ENCODE data around the gene TMEM229B. TPM values are rescaled to one million over a fixed set of nuclear protein-coding genes. Genes with fewer than 3 reads are reported as not detected.

Gene TMEM229B
- total RNA-seq: 1.7 and 1.8 TPM in 2 replicates

GRCh38 chr14:67487937-67488893, at the start of gene TMEM229B:
TMEM229B (minus strand) TSS chr14:67488721; CDS start chr14:67473923, 14,798 bp downstream.
- Mint-ChIP-seq H3K27ac (peak within 1 kb of the TSS; percentile 81), H3K9me3 (peaks cover 9% of the 10 kb centered on the region), H3K4me3 (peak within 1 kb of the TSS; percentile 82), H3K36me3 (ENCODE audit: low read depth) (peaks cover 12% of the 10 kb centered on the region), H3K27me3 (ENCODE audit: insufficient read depth) (peaks cover 13% of the 10 kb centered on the region), H3K4me1 (ENCODE audit: low read depth) (peaks cover 44% of the 10 kb centered on the region)
- DNase-seq (ENCODE audit: low spot score): peak; percentile 80
- intact Hi-C loops (cut with micrococcal nuclease): loop anchor here (1.0 to 2.0 kb wide), 4 partner anchors 27 to 207 kb away; partner anchors contain the start of genes PLEKHH1 and RDH11

- H3K9me3 Mint-ChIP-seq: no peaks in the 10 kb centered on the region
- no peak for DNase-seq (ENCODE audit: low spot score)
- peaks cover 28% of the 10 kb centered on the region for H3K27me3 Mint-ChIP-seq (ENCODE audit: insufficient read depth)
- no peaks in the 10 kb centered on the region for H3K36me3 Mint-ChIP-seq (ENCODE audit: low read depth)
- H3K4me3 Mint-ChIP-seq: no peak overlapping the region
- peaks cover 8% of the 10 kb centered on the region for H3K4me1 Mint-ChIP-seq (ENCODE audit: low read depth)
- intact Hi-C loops (cut with micrococcal nuclease): no loop called here
- H3K27ac Mint-ChIP-seq: no peak overlapping the region
Measured at GRCh38 chr14:67537736-67538135, 49.2 kb upstream of the TMEM229B start.

- no peak for DNase-seq (ENCODE audit: low spot score)
- Mint-ChIP-seq H3K27me3 (ENCODE audit: insufficient read depth) (peaks cover 31% of the 10 kb centered on the region), H3K27ac (no peak overlapping the region), H3K36me3 (ENCODE audit: low read depth) (no peaks in the 10 kb centered on the region), H3K4me3 (no peak overlapping the region), H3K4me1 (ENCODE audit: low read depth) (no peaks in the 10 kb centered on the region), H3K9me3 (no peaks in the 10 kb centered on the region)
- intact Hi-C loops (cut with micrococcal nuclease): no loop called here
Measured at GRCh38 chr14:67536087-67536486, 47.6 kb upstream of the TMEM229B start.

GRCh38 chr14:67533754-67534085, 45.2 kb upstream of the TMEM229B start:
- Mint-ChIP-seq H3K9me3 (no peaks in the 10 kb centered on the region), H3K4me1 (ENCODE audit: low read depth) (no peaks in the 10 kb centered on the region), H3K27ac (no peak overlapping the region), H3K4me3 (peak overlapping the region; percentile 75), H3K27me3 (ENCODE audit: insufficient read depth) (peaks cover 47% of the 10 kb centered on the region), H3K36me3 (ENCODE audit: low read depth) (no peaks in the 10 kb centered on the region)
- intact Hi-C loops (cut with micrococcal nuclease): loop anchor here (1.0 to 2.0 kb wide), 2 partner anchors 19 to 45 kb away; partner anchors contain the start of gene TMEM229B
- DNase-seq (ENCODE audit: low spot score): no peak

- Mint-ChIP-seq H3K27ac (no peak within 1 kb of the TSS), H3K36me3 (ENCODE audit: low read depth) (no peaks in the 10 kb centered on the region), H3K4me3 (peak within 1 kb of the TSS; percentile 75), H3K4me1 (ENCODE audit: low read depth) (no peaks in the 10 kb centered on the region), H3K9me3 (no peaks in the 10 kb centered on the region), H3K27me3 (ENCODE audit: insufficient read depth) (peaks cover 51% of the 10 kb centered on the region)
- intact Hi-C loops (cut with micrococcal nuclease): loop anchor here (1.0 to 2.0 kb wide), 2 partner anchors 18 to 45 kb away; partner anchors contain the start of gene TMEM229B
- peak; percentile 58 for DNase-seq (ENCODE audit: low spot score)
Measured at GRCh38 chr14:67532998-67533753, 44.7 kb upstream of the TMEM229B start, which contains the start of gene PLEKHH1. PLEKHH1 (plus strand) TSS chr14:67533290; CDS start chr14:67541868, 8,578 bp downstream.

- no peak for DNase-seq (ENCODE audit: low spot score)
- intact Hi-C loops (cut with micrococcal nuclease): loop anchor here (2.0 kb wide), 1 partner anchor 18 kb away; no protein-coding TSS in a partner anchor
Measured at GRCh38 chr14:67532606-67532997, 44.1 kb upstream of the TMEM229B start.

GRCh38 chr14:67529947-67530935, 41.7 kb upstream of the TMEM229B start:
- Mint-ChIP-seq H3K27me3 (ENCODE audit: insufficient read depth) (peaks cover 77% of the 10 kb centered on the region), H3K9me3 (no peaks in the 10 kb centered on the region), H3K4me1 (ENCODE audit: low read depth) (no peaks in the 10 kb centered on the region), H3K36me3 (ENCODE audit: low read depth) (no peaks in the 10 kb centered on the region), H3K4me3 (no peak overlapping the region), H3K27ac (no peak overlapping the region)
- intact Hi-C loops (cut with micrococcal nuclease): loop anchor here (5.0 kb wide), 1 partner anchor 87 kb away; the partner anchor contains the start of gene ARG2
- DNase-seq (ENCODE audit: low spot score): no peak

More at GRCh38 chr14:67532606-67532997, 44.1 kb upstream of the TMEM229B start:
- no peaks in the 10 kb centered on the region for H3K4me1 Mint-ChIP-seq (ENCODE audit: low read depth)
- H3K27me3 Mint-ChIP-seq (ENCODE audit: insufficient read depth): peaks cover 56% of the 10 kb centered on the region
- H3K9me3 Mint-ChIP-seq: no peaks in the 10 kb centered on the region
- H3K4me3 Mint-ChIP-seq: peak overlapping the region; percentile 66
- H3K27ac Mint-ChIP-seq: no peak overlapping the region
- no peaks in the 10 kb centered on the region for H3K36me3 Mint-ChIP-seq (ENCODE audit: low read depth)

- intact Hi-C loops (cut with micrococcal nuclease): loop anchor here (5.0 kb wide), 1 partner anchor 89 kb away; the partner anchor contains the start of gene ARG2
- no peak overlapping the region for H3K27ac Mint-ChIP-seq
- DNase-seq (ENCODE audit: low spot score): no peak
- no peak overlapping the region for H3K4me3 Mint-ChIP-seq
- no peaks in the 10 kb centered on the region for H3K9me3 Mint-ChIP-seq
- H3K36me3 Mint-ChIP-seq (ENCODE audit: low read depth): no peaks in the 10 kb centered on the region
- no peaks in the 10 kb centered on the region for H3K4me1 Mint-ChIP-seq (ENCODE audit: low read depth)
- H3K27me3 Mint-ChIP-seq (ENCODE audit: insufficient read depth): peaks cover 78% of the 10 kb centered on the region
Measured at GRCh38 chr14:67528276-67528675, 39.8 kb upstream of the TMEM229B start.

GRCh38 chr14:67527756-67528155, 39.2 kb upstream of the TMEM229B start:
- H3K4me1 Mint-ChIP-seq (ENCODE audit: low read depth): no peaks in the 10 kb centered on the region
- no peaks in the 10 kb centered on the region for H3K36me3 Mint-ChIP-seq (ENCODE audit: low read depth)
- no peak for DNase-seq (ENCODE audit: low spot score)
- H3K4me3 Mint-ChIP-seq: no peak overlapping the region
- H3K9me3 Mint-ChIP-seq: no peaks in the 10 kb centered on the region
- peaks cover 79% of the 10 kb centered on the region for H3K27me3 Mint-ChIP-seq (ENCODE audit: insufficient read depth)
- intact Hi-C loops (cut with micrococcal nuclease): loop anchor here (2.0 to 5.0 kb wide), 3 partner anchors 73 to 101 kb away; partner anchors contain the start of genes ARG2 and PIGH
- H3K27ac Mint-ChIP-seq: no peak overlapping the region

- H3K36me3 Mint-ChIP-seq (ENCODE audit: low read depth): no peaks in the 10 kb centered on the region
- no peak overlapping the region for H3K27ac Mint-ChIP-seq
- no peak overlapping the region for H3K4me3 Mint-ChIP-seq
- peak; percentile 24 for DNase-seq (ENCODE audit: low spot score)
- H3K4me1 Mint-ChIP-seq (ENCODE audit: low read depth): no peaks in the 10 kb centered on the region
- intact Hi-C loops (cut with micrococcal nuclease): loop anchor here (1.0 to 5.0 kb wide), 6 partner anchors 44 to 177 kb away; partner anchors contain the start of genes ARG2 and PIGH
- no peaks in the 10 kb centered on the region for H3K9me3 Mint-ChIP-seq
- H3K27me3 Mint-ChIP-seq (ENCODE audit: insufficient read depth): peaks cover 81% of the 10 kb centered on the region
Measured at GRCh38 chr14:67526676-67527459, 38.3 kb upstream of the TMEM229B start.

GRCh38 chr14:67526181-67526580, 37.7 kb upstream of the TMEM229B start:
- H3K36me3 Mint-ChIP-seq (ENCODE audit: low read depth): no peaks in the 10 kb centered on the region
- no peak for DNase-seq (ENCODE audit: low spot score)
- intact Hi-C loops (cut with micrococcal nuclease): loop anchor here (1.0 to 5.0 kb wide), 6 partner anchors 45 to 178 kb away; partner anchors contain the start of genes ARG2 and PIGH
- H3K27me3 Mint-ChIP-seq (ENCODE audit: insufficient read depth): peaks cover 83% of the 10 kb centered on the region
- H3K4me3 Mint-ChIP-seq: no peak overlapping the region
- H3K27ac Mint-ChIP-seq: no peak overlapping the region
- no peaks in the 10 kb centered on the region for H3K9me3 Mint-ChIP-seq
- no peaks in the 10 kb centered on the region for H3K4me1 Mint-ChIP-seq (ENCODE audit: low read depth)
